ENCODE results near the gene KIF19. TPM values are rescaled to one million over a fixed set of nuclear protein-coding genes. Genes with fewer than 3 reads are reported as not detected.

Gene KIF19
- total RNA-seq, 1 experiment from 2014 or later, result not detected

DNA sequence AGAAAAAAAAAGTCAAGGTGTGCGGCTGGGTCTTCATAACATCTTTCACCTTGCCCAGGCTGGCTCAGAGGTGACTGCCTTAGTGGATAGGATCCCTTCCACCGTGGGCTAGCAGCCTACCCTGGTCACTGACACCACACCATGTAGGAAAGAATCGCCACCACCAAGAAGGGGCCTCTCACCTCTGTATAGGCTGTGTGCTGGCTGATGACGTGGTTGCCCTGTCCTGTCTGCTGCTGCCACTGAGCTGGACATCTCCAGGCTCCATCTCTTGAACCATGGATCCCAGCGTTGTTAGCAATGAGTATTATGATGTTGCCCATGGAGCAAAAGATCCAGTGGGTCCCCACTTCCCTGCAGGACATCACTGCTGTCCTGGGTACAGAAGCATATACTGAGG is 41.2 kb downstream of the KIF19 start, which contains the start of gene GPR142:
Gene GPR142, plus strand, starts transcription at position 301 of the 400 bp plus-strand sequence. CDS start 2,035 bp downstream, outside the sequence.
- Histone ChIP-seq H3K4me1 (ENCODE audit: control insufficient read depth, insufficient read depth, low read length) (no peaks in the 10 kb centered on the region), H3K27me3 (ENCODE audit: control insufficient read depth, insufficient read depth, low read length) (no peaks in the 10 kb centered on the region), H3K9me3 (ENCODE audit: control insufficient read depth, insufficient read depth, low read depth, low read length) (no peaks in the 10 kb centered on the region), H3K4me3 (ENCODE audit: low read depth in 2 of 2, low read length in 2 of 2) (no peak within 1 kb of the TSS), H3K36me3 (ENCODE audit: control insufficient read depth, insufficient read depth, low read length) (no peaks in the 10 kb centered on the region), H3K27ac (ENCODE audit: low read length) (no peak within 1 kb of the TSS)
- ChIA-PET CTCF (interaction anchor here (0.6 to 2.8 kb wide), 12 partner anchors 8 to 125 kb away, joined by 3 to 20 read pairs (median 4); no protein-coding TSS in a partner anchor), POLR2A (no interaction called here)
- DNase-seq (ENCODE audit: low read depth, low spot score) (no peak), ATAC-seq (no peak)
- intact Hi-C loops (cut with micrococcal nuclease; ENCODE audit: unreplicated experiment) (loop anchor here (5.0 kb wide), 2 partner anchors 165 to 230 kb away; partner anchors contain the start of gene CD300LB), in situ Hi-C loops (cut with HindIII; ENCODE audit: low pct_unique_long_range_greater_than_20kb, low sequenced_read_pairs) (no loop called here)
- TF ChIP-seq CTCF (IDR thresholded peaks at IDR 0.05), result no peak
- no peak for TF ChIP-seq SIN3A (IDR thresholded peaks at IDR 0.05; ENCODE audit: borderline replicate concordance, insufficient read depth, low read depth, low read length)
- TF ChIP-seq TCF7L2 (IDR thresholded peaks at IDR 0.05; ENCODE audit: low read depth, low read length), result no peak
- TF ChIP-seq, protein P1, sequence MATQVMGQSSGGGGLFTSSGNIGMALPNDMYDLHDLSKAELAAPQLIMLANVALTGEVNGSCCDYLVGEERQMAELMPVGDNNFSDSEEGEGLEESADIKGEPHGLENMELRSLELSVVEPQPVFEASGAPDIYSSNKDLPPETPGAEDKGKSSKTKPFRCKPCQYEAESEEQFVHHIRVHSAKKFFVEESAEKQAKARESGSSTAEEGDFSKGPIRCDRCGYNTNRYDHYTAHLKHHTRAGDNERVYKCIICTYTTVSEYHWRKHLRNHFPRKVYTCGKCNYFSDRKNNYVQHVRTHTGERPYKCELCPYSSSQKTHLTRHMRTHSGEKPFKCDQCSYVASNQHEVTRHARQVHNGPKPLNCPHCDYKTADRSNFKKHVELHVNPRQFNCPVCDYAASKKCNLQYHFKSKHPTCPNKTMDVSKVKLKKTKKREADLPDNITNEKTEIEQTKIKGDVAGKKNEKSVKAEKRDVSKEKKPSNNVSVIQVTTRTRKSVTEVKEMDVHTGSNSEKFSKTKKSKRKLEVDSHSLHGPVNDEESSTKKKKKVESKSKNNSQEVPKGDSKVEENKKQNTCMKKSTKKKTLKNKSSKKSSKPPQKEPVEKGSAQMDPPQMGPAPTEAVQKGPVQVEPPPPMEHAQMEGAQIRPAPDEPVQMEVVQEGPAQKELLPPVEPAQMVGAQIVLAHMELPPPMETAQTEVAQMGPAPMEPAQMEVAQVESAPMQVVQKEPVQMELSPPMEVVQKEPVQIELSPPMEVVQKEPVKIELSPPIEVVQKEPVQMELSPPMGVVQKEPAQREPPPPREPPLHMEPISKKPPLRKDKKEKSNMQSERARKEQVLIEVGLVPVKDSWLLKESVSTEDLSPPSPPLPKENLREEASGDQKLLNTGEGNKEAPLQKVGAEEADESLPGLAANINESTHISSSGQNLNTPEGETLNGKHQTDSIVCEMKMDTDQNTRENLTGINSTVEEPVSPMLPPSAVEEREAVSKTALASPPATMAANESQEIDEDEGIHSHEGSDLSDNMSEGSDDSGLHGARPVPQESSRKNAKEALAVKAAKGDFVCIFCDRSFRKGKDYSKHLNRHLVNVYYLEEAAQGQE (IDR thresholded peaks at IDR 0.05; ENCODE audit: insufficient read depth in 1 of 2, low read depth in 2 of 2, low read length in 1 of 2), result no peak
- TF ChIP-seq POLR2AphosphoS5 (IDR thresholded peaks at IDR 0.05; ENCODE audit: low read depth, low read length), result no peak
- BruUV-seq (replicated peaks), result no TSS peak

DNA sequence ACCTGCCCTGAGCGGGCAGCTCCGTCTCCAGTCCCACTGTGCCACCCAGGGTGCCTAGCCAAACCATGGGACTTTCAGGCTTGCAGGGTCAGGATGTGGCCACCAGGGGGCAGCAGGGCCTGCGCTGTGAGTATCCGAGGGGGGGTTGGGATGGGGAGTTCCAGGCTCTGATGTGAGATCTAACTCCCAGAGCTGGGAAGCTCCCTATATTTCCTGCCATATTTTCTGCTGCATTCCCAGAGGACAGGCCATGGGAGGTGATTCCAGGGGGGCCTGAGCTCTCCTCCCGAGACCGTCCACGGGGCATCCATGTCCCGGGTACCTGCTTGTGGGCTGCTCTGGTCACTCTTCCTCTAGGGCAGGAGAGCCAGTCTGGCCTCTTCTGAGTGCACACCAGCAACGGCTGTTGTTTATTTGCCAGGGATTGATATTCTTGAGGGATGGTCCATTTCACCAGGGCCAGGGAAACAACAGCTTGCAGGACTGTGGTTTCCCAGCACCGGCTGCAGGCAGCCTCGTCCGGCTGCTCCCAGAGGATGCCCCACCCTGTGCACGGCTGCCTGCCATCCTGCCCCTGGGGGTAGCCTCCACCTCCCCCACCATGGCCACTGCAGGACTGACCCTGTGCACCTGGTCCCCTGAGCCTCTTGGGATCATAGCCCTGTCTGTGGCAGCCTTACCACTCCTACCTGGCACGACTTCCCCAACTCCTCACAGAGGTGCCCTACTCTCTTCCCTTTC is 42.5 kb downstream of the KIF19 start:
- CTCF ChIA-PET, result interaction anchor here (0.6 to 2.8 kb wide), 23 partner anchors 7 to 1378 kb away, joined by 3 to 20 read pairs (median 4); no protein-coding TSS in a partner anchor
- peak; percentile 98 for TF ChIP-seq CTCF (IDR thresholded peaks at IDR 0.05)
- TF ChIP-seq TCF7L2 (IDR thresholded peaks at IDR 0.05; ENCODE audit: low read depth, low read length), result no peak
- Histone ChIP-seq H3K36me3 (ENCODE audit: control insufficient read depth, insufficient read depth, low read length) (no peaks in the 10 kb centered on the region), H3K27me3 (ENCODE audit: control insufficient read depth, insufficient read depth, low read length) (no peaks in the 10 kb centered on the region), H3K9me3 (ENCODE audit: control insufficient read depth, insufficient read depth, low read depth, low read length) (no peaks in the 10 kb centered on the region), H3K27ac (ENCODE audit: low read length) (no peak overlapping the region), H3K4me3 (ENCODE audit: low read depth in 2 of 2, low read length in 2 of 2) (no peak overlapping the region), H3K4me1 (ENCODE audit: control insufficient read depth, insufficient read depth, low read length) (no peaks in the 10 kb centered on the region)
- POLR2A ChIA-PET, result no interaction called here
- DNase-seq (ENCODE audit: low read depth, low spot score) (no peak), ATAC-seq (peak; percentile 88)
- no TSS peak for BruUV-seq (replicated peaks)
- intact Hi-C loops (cut with micrococcal nuclease; ENCODE audit: unreplicated experiment), result loop anchor here (1.0 to 5.0 kb wide), 3 partner anchors 125 to 229 kb away; partner anchors contain the start of gene CD300LB
- in situ Hi-C loops (cut with HindIII; ENCODE audit: low pct_unique_long_range_greater_than_20kb, low sequenced_read_pairs), result no loop called here
